HepG2 (cell line): ENCODE results near the gene METAP1D. TPM values are rescaled to one million over a fixed set of nuclear protein-coding genes. Genes with fewer than 3 reads are reported as not detected.
A peak's percentile ranks its signal among the peaks of the same experiment; 100 is the strongest.

Source experiments
- CBX5 ChIP-seq: sonication (generic); formaldehyde crosslinking; IDR thresholded peaks from 2 replicates; pipeline ENCODE4 v1.4.0; 2020; ENCODE audit warnings: missing genetic modification reagents, borderline replicate concordance
- FOSL2 ChIP-seq: sonication (generic); formaldehyde crosslinking; IDR thresholded peaks from 2 replicates; pipeline ENCODE4 v1.4.0; 2020; ENCODE audit warnings: missing genetic modification reagents
- GPN1 ChIP-seq: sonication (generic); formaldehyde crosslinking; IDR thresholded peaks from 2 replicates; pipeline ENCODE4 v1.5.1; 2020; ENCODE audit warnings: missing genetic modification reagents, borderline replicate concordance
- HIVEP1 ChIP-seq: sonication (generic); formaldehyde crosslinking; IDR thresholded peaks from 2 replicates; pipeline ENCODE4 v1.4.0; 2020; ENCODE audit warnings: mild to moderate bottlenecking, missing genetic modification reagents
- HMGXB4 ChIP-seq, 2 experiments: sonication (generic) in 1 of 2; formaldehyde crosslinking in 1 of 2; IDR thresholded peaks; 2 replicates each; pipeline versions ENCODE4 v1.4.0 to v1.6.1; 2018 to 2020; ENCODE audit warnings: missing genetic modification reagents in 2 of 2, borderline replicate concordance in 1 of 2, low read depth in 1 of 2, mild to moderate bottlenecking in 1 of 2, missing biosample characterization in 1 of 2
- IRF2 ChIP-seq: IDR thresholded peaks from 2 replicates; pipeline ENCODE4 v1.6.1; 2018; ENCODE audit warnings: missing genetic modification reagents, missing compliant biosample characterization
- KDM1A ChIP-seq: IDR thresholded peaks from 2 replicates; pipeline ENCODE4 v1.6.1; 2016; ENCODE audit warnings: missing compliant biosample characterization
- KLF15 ChIP-seq: sonication (generic); formaldehyde crosslinking; IDR thresholded peaks from 2 replicates; pipeline ENCODE4 v1.8.1; 2023; ENCODE audit warnings: borderline replicate concordance, mild to moderate bottlenecking, inconsistent platforms, missing genetic modification reagents, mixed read lengths
- KMT2B ChIP-seq: IDR thresholded peaks from 2 replicates; pipeline ENCODE4 v1.6.1; 2016; ENCODE audit warnings: missing genetic modification reagents, missing compliant biosample characterization
- MAFK ChIP-seq, 2 experiments: IDR thresholded peaks in 1 of 2; conservative IDR thresholded peaks in 1 of 2; 2 replicates each; pipeline ENCODE4 v1.6.1; 2011; ENCODE audit warnings: improper control_type of control experiment in 2 of 2, low read length in 2 of 2
- PRDM15 ChIP-seq: sonication (generic); formaldehyde crosslinking; IDR thresholded peaks from 2 replicates; pipeline ENCODE4 v1.4.0; 2020; ENCODE audit warnings: missing genetic modification reagents
- SIN3A ChIP-seq: IDR thresholded peaks from 2 replicates; pipeline ENCODE4 v1.6.1; 2011; ENCODE audit warnings: low read depth, mild to moderate bottlenecking, control low read depth, low read length, borderline replicate concordance
- SMC3 ChIP-seq: IDR thresholded peaks from 2 replicates; pipeline ENCODE4 v1.6.1; 2011; ENCODE audit warnings: low read length, improper control_type of control experiment
- YEATS4 ChIP-seq: sonication (generic); formaldehyde crosslinking; IDR thresholded peaks from 2 replicates; pipeline ENCODE4 v1.4.0; 2020; ENCODE audit warnings: missing genetic modification reagents, borderline replicate concordance
- ZFP90 ChIP-seq: sonication (generic); formaldehyde crosslinking; IDR thresholded peaks from 2 replicates; pipeline ENCODE4 v1.8.0; 2022; ENCODE audit warnings: missing genetic modification reagents, mild to moderate bottlenecking, inconsistent platforms, borderline replicate concordance
- ZNF281 ChIP-seq: sonication (generic); formaldehyde crosslinking; IDR thresholded peaks from 2 replicates; pipeline ENCODE4 v1.4.0; 2020; ENCODE audit warnings: missing genetic modification reagents, borderline replicate concordance
- ZNF569 ChIP-seq: sonication (generic); formaldehyde crosslinking; IDR thresholded peaks from 2 replicates; pipeline ENCODE4 v1.5.0; 2020; ENCODE audit warnings: mild to moderate bottlenecking, missing genetic modification reagents, moderate library complexity, borderline replicate concordance
- ZNF672 ChIP-seq: sonication (generic); formaldehyde crosslinking; IDR thresholded peaks from 2 replicates; pipeline ENCODE4 v1.8.1; 2022; ENCODE audit warnings: missing genetic modification reagents
- ZNF747 ChIP-seq: sonication (generic); formaldehyde crosslinking; IDR thresholded peaks from 2 replicates; pipeline ENCODE4 v1.8.1; 2023; ENCODE audit warnings: missing genetic modification reagents, mild to moderate bottlenecking, borderline replicate concordance
- ZNF766 ChIP-seq: sonication (generic); formaldehyde crosslinking; IDR thresholded peaks from 2 replicates; pipeline ENCODE4 v1.5.0; 2020; ENCODE audit warnings: missing genetic modification reagents, borderline replicate concordance
- ZNF788 ChIP-seq: sonication (generic); formaldehyde crosslinking; IDR thresholded peaks from 2 replicates; pipeline ENCODE4 v1.5.0; 2020; ENCODE audit warnings: mild to moderate bottlenecking, missing genetic modification reagents, borderline replicate concordance
- polyA plus RNA-seq, 8 experiments: library from polyadenylated mRNA; depleted of rRNA in 3 of 8; stranded (reverse) in 7 of 8; unstranded in 1 of 8; fragments of >200 nt; fragmentation: Illumina TruSeq in 4 of 8; extraction: Trizol in 4 of 8; gene quantifications; 2 replicates each; pipeline versions ENCODE4 v1.2.1 to v1.2.3, GENCODE V29; 2011 to 2016; ENCODE audit warnings: low read depth in 4 of 8, missing spikeins in 1 of 8, mixed read lengths in 1 of 8; ENCODE audit not compliant: insufficient read depth in 1 of 8
- total RNA-seq, 5 experiments: library from RNA; depleted of rRNA; stranded (reverse); fragments of >200 nt; fragmentation: Illumina TruSeq; extraction: Trizol; gene quantifications; 2 replicates each; pipeline ENCODE4 v1.2.3, GENCODE V29; 2016; ENCODE audit warnings: low read depth in 1 of 5

Gene METAP1D
- total and polyA plus RNA-seq, 2 of the 13 experiments (the other 11 are each of a cell fraction or from before 2014, with no cell fraction given) = 14.7 to 21.6 TPM

- TF ChIP-seq PRDM15 (CRISPR knock-in tag) = no peak
- no peak for TF ChIP-seq ZNF569
- peak; percentile 43; the same call in 1 of the 2 replicates for TF ChIP-seq YEATS4 (CRISPR knock-in tag)
- TF ChIP-seq SMC3 = no peak
- no peak for TF ChIP-seq MAFK (conservative IDR thresholded peaks at IDR 0.05 in 1 of 2, IDR thresholded peaks at IDR 0.05 in 1 of 2; ENCODE audit: low read length in 2 of 2)
- TF ChIP-seq KMT2B (CRISPR knock-in tag) = no peak
- TF ChIP-seq KLF15 (CRISPR knock-in tag) = no peak
- no peak for TF ChIP-seq ZNF766 (CRISPR knock-in tag)
- no peak for TF ChIP-seq IRF2
- TF ChIP-seq SIN3A = 0 out of 2 replicates have a peak, but pooled peaks have one; percentile 33
- peak; percentile 89 for TF ChIP-seq FOSL2 (CRISPR knock-in tag)
- TF ChIP-seq HIVEP1 (CRISPR knock-in tag) = peak; percentile 20
- no peak for TF ChIP-seq ZNF747 (CRISPR knock-in tag)
- TF ChIP-seq KDM1A (CRISPR knock-in tag) = no peak
- TF ChIP-seq CBX5 (CRISPR knock-in tag) = no peak
- 0 out of 4 replicates have a peak, but pooled peaks of 1 of the 2 experiments have one; percentile 19 for TF ChIP-seq HMGXB4 (CRISPR knock-in tag; IDR thresholded peaks at IDR 0.05; ENCODE audit: borderline replicate concordance in 1 of 2, low read depth in 1 of 2)
- TF ChIP-seq GPN1 (CRISPR knock-in tag) = peak; percentile 5; the same call in 1 of the 2 replicates
- TF ChIP-seq ZNF281 (CRISPR knock-in tag) = peak; percentile 66; the same call in 1 of the 2 replicates
- TF ChIP-seq ZFP90 (CRISPR knock-in tag) = 0 out of 2 replicates have a peak, but pooled peaks have one; percentile 73
- TF ChIP-seq ZNF788 (CRISPR knock-in tag) = no peak
- TF ChIP-seq ZNF672 = no peak
Measured at GRCh38 chr2:172098650-172099471, 99.1 kb downstream of the METAP1D start (continued).
